Loucy (cell line): Measurements from ENCODE around the gene TMED8.

ENCODE experiments used
- EZH2phosphoT487 ChIP-seq: fragments of 200-600 bp; IDR thresholded peaks from 2 replicates; pipeline ENCODE4 v1.6.1; 2018; ENCODE audit warnings: antibody characterized with exemption, mild to moderate bottlenecking, moderate library complexity, borderline replicate concordance
- TF ChIP-seq, protein P1 (sequence below): fragments of 200-600 bp; sonication (generic); conservative IDR thresholded peaks from 2 replicates; pipeline ENCODE4 v1.5.1; 2014; ENCODE audit warnings: mild to moderate bottlenecking, antibody characterized with exemption, low read length

DNA sequence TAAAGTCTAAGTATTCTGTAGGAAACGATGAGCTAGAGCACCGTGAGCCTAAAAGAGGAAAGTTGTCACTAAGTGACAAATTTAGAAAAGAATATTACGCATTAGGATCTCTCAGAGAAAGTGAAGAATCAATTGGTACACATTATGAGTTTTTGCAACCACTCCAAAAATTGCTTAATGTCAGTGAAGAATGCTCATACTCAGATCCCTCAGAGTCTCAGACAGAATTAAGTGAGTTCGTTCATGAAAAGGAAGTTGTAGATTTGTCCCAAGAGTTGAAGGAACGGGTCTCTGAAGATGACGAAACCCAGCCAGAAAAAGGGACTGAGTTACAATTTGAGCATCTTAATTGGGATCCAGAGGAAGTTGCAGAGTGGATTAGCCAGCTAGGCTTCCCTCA, 1.8 kb upstream of the TMED8 start:
- TF ChIP-seq, protein P1, sequence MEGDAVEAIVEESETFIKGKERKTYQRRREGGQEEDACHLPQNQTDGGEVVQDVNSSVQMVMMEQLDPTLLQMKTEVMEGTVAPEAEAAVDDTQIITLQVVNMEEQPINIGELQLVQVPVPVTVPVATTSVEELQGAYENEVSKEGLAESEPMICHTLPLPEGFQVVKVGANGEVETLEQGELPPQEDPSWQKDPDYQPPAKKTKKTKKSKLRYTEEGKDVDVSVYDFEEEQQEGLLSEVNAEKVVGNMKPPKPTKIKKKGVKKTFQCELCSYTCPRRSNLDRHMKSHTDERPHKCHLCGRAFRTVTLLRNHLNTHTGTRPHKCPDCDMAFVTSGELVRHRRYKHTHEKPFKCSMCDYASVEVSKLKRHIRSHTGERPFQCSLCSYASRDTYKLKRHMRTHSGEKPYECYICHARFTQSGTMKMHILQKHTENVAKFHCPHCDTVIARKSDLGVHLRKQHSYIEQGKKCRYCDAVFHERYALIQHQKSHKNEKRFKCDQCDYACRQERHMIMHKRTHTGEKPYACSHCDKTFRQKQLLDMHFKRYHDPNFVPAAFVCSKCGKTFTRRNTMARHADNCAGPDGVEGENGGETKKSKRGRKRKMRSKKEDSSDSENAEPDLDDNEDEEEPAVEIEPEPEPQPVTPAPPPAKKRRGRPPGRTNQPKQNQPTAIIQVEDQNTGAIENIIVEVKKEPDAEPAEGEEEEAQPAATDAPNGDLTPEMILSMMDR, result no peak
- no peak for TF ChIP-seq EZH2phosphoT487
